ENCODE measurements around the gene DDX42. TPM values are rescaled to one million over a fixed set of nuclear protein-coding genes. Genes with fewer than 3 reads are reported as not detected.
A peak's percentile ranks its signal among the peaks of the same experiment; 100 is the strongest.

The DDX42 gene
- total and polyA plus RNA-seq, 2 of the 13 experiments (the other 11 are each of a cell fraction or from before 2014, with no cell fraction given), result 87.2 to 92.9 TPM

DNA sequence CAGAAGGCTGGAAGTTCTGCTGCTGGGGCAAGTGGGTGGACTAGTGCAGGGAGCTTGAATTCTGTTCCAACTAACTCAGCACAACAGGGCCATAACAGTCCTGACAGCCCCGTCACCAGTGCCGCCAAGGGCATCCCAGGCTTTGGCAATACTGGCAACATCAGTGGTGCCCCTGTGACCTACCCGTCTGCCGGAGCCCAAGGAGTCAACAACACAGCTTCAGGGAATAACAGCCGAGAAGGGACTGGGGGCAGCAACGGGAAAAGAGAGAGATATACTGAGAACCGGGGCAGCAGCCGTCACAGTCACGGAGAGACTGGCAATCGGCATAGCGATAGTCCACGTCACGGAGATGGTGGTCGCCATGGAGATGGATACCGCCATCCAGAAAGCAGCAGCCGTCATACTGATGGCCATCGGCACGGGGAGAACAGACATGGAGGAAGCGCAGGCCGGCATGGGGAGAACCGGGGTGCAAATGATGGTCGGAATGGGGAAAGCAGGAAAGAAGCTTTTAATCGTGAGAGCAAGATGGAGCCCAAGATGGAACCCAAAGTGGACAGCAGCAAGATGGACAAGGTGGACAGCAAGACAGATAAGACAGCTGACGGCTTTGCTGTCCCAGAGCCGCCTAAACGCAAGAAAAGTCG, 43.9 kb downstream of the DDX42 start (continued):
- TF ChIP-seq ZNF687 (CRISPR knock-in tag; IDR thresholded peaks at IDR 0.05) (peak; percentile 25; the same call in 1 of the 2 replicates), ARNT2 (CRISPR knock-in tag; IDR thresholded peaks at IDR 0.05; ENCODE audit: low read depth) (peak; percentile 57; the same call in 1 of the 2 replicates), ZNF18 (CRISPR knock-in tag; IDR thresholded peaks at IDR 0.05; ENCODE audit: insufficient replicate concordance) (no peak), ZNF33A (CRISPR knock-in tag; IDR thresholded peaks at IDR 0.05; ENCODE audit: borderline replicate concordance) (no peak), SRY (CRISPR knock-in tag; IDR thresholded peaks at IDR 0.05) (no peak), SRSF1 (optimal IDR thresholded peaks at IDR 0.05; ENCODE audit: low read depth, low read length) (peak; percentile 44), CREM (IDR thresholded peaks at IDR 0.05) (no peak), CREM (CRISPR knock-in tag; IDR thresholded peaks at IDR 0.05) (no peak), GLI4 (CRISPR knock-in tag; IDR thresholded peaks at IDR 0.05; ENCODE audit: borderline replicate concordance) (no peak), ZNF75D (CRISPR knock-in tag; IDR thresholded peaks at IDR 0.05; ENCODE audit: borderline replicate concordance) (no peak)
- TF ChIP-seq, protein P1, sequence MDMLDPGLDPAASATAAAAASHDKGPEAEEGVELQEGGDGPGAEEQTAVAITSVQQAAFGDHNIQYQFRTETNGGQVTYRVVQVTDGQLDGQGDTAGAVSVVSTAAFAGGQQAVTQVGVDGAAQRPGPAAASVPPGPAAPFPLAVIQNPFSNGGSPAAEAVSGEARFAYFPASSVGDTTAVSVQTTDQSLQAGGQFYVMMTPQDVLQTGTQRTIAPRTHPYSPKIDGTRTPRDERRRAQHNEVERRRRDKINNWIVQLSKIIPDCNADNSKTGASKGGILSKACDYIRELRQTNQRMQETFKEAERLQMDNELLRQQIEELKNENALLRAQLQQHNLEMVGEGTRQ (IDR thresholded peaks at IDR 0.05; ENCODE audit: low read depth, low read length), result no peak
- TF ChIP-seq, protein P1 (CRISPR knock-in tag; IDR thresholded peaks at IDR 0.05; ENCODE audit: borderline replicate concordance), result no peak
